Lower leg skin (tissue), 4 donors: Measurements from ENCODE around the gene ZSCAN23. TPM values are rescaled to one million over a fixed set of nuclear protein-coding genes. Genes with fewer than 3 reads are reported as not detected.

Source experiments
- DNase-seq, 2 donors: peaks; one replicate each; pipeline ENCODE4 v3.0.0-alpha.2; 2019; ENCODE audit warnings: low spot score in 2 of 2
- H3K4me3 ChIP-seq: fragments of 200-600 bp; sonication (generic); 2 replicates; pipeline ENCODE4 v1.5.1; 2017; ENCODE audit warnings: mild to moderate bottlenecking, low read depth; ENCODE audit not compliant: poor library complexity, severe bottlenecking
- CTCF ChIP-seq, 3 donors: fragments of 450-650 bp; IDR thresholded peaks; one replicate each; pipeline ENCODE4 v1.5.1; 2016; ENCODE audit warnings: antibody characterized with exemption in 3 of 3, mild to moderate bottlenecking in 3 of 3, moderate library complexity in 2 of 3
- POLR2A ChIP-seq, 2 donors: fragments of 450-650 bp; IDR thresholded peaks; one replicate each; pipeline ENCODE4 v1.6.1; 2016 to 2017; ENCODE audit warnings: antibody characterized with exemption in 2 of 2, mild to moderate bottlenecking in 1 of 2, moderate library complexity in 1 of 2
- WGBS, 2 donors: methylation state at CpG; one replicate each; pipeline ENCODE4 v1.1.5; 2018; 5-methylcytosine and 5-hydroxymethylcytosine counted together
- intact Hi-C: fragments of 100-400 bp; cut with DNase I; formaldehyde crosslinking; loops from one replicate; pipeline ENCODE4 v1.15.0; 2023; ENCODE audit warnings: low total_unique reads
- total RNA-seq, 4 donors: library from RNA; depleted of rRNA; stranded (reverse); fragments of >200 nt; gene quantifications; one replicate each; pipeline ENCODE4 v1.1.0, GENCODE V29; 2016

Gene ZSCAN23
- total RNA-seq, 4 donors from 2014 or later = 0.25 to 1.2 (median 0.65) TPM; not detected in 1

GRCh38 chr6:28486988-28487742 lies 43.9 kb upstream of the ZSCAN23 start:
- TF ChIP-seq POLR2A (IDR thresholded peaks at IDR 0.05) = no peak
- TF ChIP-seq CTCF (IDR thresholded peaks at IDR 0.05) = no peak
- no peak overlapping the region for H3K4me3 ChIP-seq
- intact Hi-C loops = no loop called here
- WGBS, 2 donors = 53 to 54% methylated on average over 3 of the region's 3 CpGs
- no peak for DNase-seq

- no peak for DNase-seq
- intact Hi-C loops = no loop called here
- 90 to 93% methylated on average over 1 of the region's 1 CpG for WGBS, 2 donors
- H3K4me3 ChIP-seq = no peak overlapping the region
- TF ChIP-seq CTCF (IDR thresholded peaks at IDR 0.05) (no peak), POLR2A (IDR thresholded peaks at IDR 0.05) (no peak)
Observed at GRCh38 chr6:28486533-28486932, 43.2 kb upstream of the ZSCAN23 start.

- no peak for DNase-seq
- H3K4me3 ChIP-seq = no peak overlapping the region
- 76 to 79% methylated on average over 3 of the region's 3 CpGs for WGBS, 2 donors
- intact Hi-C loops = no loop called here
- TF ChIP-seq CTCF (IDR thresholded peaks at IDR 0.05) (no peak), POLR2A (IDR thresholded peaks at IDR 0.05) (no peak)
Observed at GRCh38 chr6:28485482-28485881, 42.2 kb upstream of the ZSCAN23 start.

- intact Hi-C loops = no loop called here
- WGBS, 2 donors = 61% methylated on average over 9 of the region's 9 CpGs
- TF ChIP-seq CTCF (IDR thresholded peaks at IDR 0.05) (no peak), POLR2A (IDR thresholded peaks at IDR 0.05) (no peak)
Observed at GRCh38 chr6:28480253-28480932, 37.1 kb upstream of the ZSCAN23 start.

GRCh38 chr6:28478518-28478917 lies 35.2 kb upstream of the ZSCAN23 start:
- 47 to 77% methylated on average over 12 of the region's 12 CpGs for WGBS, 2 donors
- H3K4me3 ChIP-seq = no peak overlapping the region
- TF ChIP-seq POLR2A (IDR thresholded peaks at IDR 0.05) = no peak
- no peak for TF ChIP-seq CTCF (IDR thresholded peaks at IDR 0.05)
- intact Hi-C loops = no loop called here
- DNase-seq = no peak

More at GRCh38 chr6:28480253-28480932, 37.1 kb upstream of the ZSCAN23 start:
- no peak for DNase-seq
- H3K4me3 ChIP-seq = no peak overlapping the region
